ENCODE results near the gene FANCD2.
"Not testable (repeated sequence)": the region's sequence is repeated elsewhere in the genome, so short reads cannot be mapped to it uniquely, and the experiment has no call there.

The FANCD2 gene

GRCh38 chr3:10006762-10007090 lies 19.5 kb upstream of the FANCD2 start:
- no peak for DNase-seq (ENCODE audit: extremely low spot score)
- CTCF ChIA-PET: no interaction called here
- no peak for TF ChIP-seq CTCF (IDR thresholded peaks at IDR 0.05; ENCODE audit: control extremely low read depth, extremely low read depth, low read depth, missing control alignments)
- POLR2A ChIA-PET: no interaction called here

GRCh38 chr3:10007126-10007782 lies 19.0 kb upstream of the FANCD2 start:
- no peak for DNase-seq (ENCODE audit: extremely low spot score)
- ChIA-PET POLR2A (no interaction called here), CTCF (interaction anchor here (1.1 kb wide), 1 partner anchor 14 kb away, joined by 3 read pairs; no protein-coding TSS in a partner anchor)
- TF ChIP-seq CTCF (IDR thresholded peaks at IDR 0.05; ENCODE audit: control extremely low read depth, extremely low read depth, low read depth, missing control alignments): no peak

GRCh38 chr3:10008216-10008587 lies 18.0 kb upstream of the FANCD2 start:
- DNase-seq (ENCODE audit: extremely low spot score): not testable (repeated sequence)
- POLR2A ChIA-PET: interaction anchor here (0.5 kb wide), 1 partner anchor 279 kb away, joined by 4 read pairs; no protein-coding TSS in a partner anchor
- CTCF ChIA-PET: interaction anchor here (1.1 kb wide), 1 partner anchor 15 kb away, joined by 3 read pairs; no protein-coding TSS in a partner anchor

- TF ChIP-seq CTCF (IDR thresholded peaks at IDR 0.05; ENCODE audit: control extremely low read depth, extremely low read depth, low read depth, missing control alignments): no peak
- CTCF ChIA-PET: interaction anchor here (1.2 kb wide), 1 partner anchor 7 kb away, joined by 3 read pairs; no protein-coding TSS in a partner anchor
- DNase-seq (ENCODE audit: extremely low spot score): peak; percentile 86
- POLR2A ChIA-PET: interaction anchor here (0.5 kb wide), 1 partner anchor 279 kb away, joined by 4 read pairs; no protein-coding TSS in a partner anchor
Measured at GRCh38 chr3:10008588-10009344, 17.5 kb upstream of the FANCD2 start.

GRCh38 chr3:10010421-10010877 lies 15.8 kb upstream of the FANCD2 start:
- no peak for DNase-seq (ENCODE audit: extremely low spot score)
- POLR2A ChIA-PET: interaction anchor here (0.6 kb wide), 2 partner anchors 16 to 343 kb away, joined by 3 to 4 read pairs; partner anchors contain the start of gene FANCD2
- CTCF ChIA-PET: interaction anchor here (1.2 kb wide), 1 partner anchor 9 kb away, joined by 3 read pairs; no protein-coding TSS in a partner anchor
- no peak for TF ChIP-seq CTCF (IDR thresholded peaks at IDR 0.05; ENCODE audit: control extremely low read depth, extremely low read depth, low read depth, missing control alignments)

GRCh38 chr3:10010878-10011465 lies 15.3 kb upstream of the FANCD2 start:
- ChIA-PET POLR2A (interaction anchor here (0.6 kb wide), 1 partner anchor 15 kb away, joined by 3 read pairs; the partner anchor contains the start of gene FANCD2), CTCF (interaction anchor here (0.8 to 1.3 kb wide), 2 partner anchors 17 to 80 kb away, joined by 3 read pairs; no protein-coding TSS in a partner anchor)
- no peak for TF ChIP-seq CTCF (IDR thresholded peaks at IDR 0.05; ENCODE audit: control extremely low read depth, extremely low read depth, low read depth, missing control alignments)
- peak; percentile 98 for DNase-seq (ENCODE audit: extremely low spot score)
